ENCODE results near the gene TRIM24. TPM values are rescaled to one million over a fixed set of nuclear protein-coding genes. Genes with fewer than 3 reads are reported as not detected.

TRIM24 gene
- total RNA-seq, 8 experiments from 2014 or later = 6.7 to 51.4 (median 28.0) TPM

DNA sequence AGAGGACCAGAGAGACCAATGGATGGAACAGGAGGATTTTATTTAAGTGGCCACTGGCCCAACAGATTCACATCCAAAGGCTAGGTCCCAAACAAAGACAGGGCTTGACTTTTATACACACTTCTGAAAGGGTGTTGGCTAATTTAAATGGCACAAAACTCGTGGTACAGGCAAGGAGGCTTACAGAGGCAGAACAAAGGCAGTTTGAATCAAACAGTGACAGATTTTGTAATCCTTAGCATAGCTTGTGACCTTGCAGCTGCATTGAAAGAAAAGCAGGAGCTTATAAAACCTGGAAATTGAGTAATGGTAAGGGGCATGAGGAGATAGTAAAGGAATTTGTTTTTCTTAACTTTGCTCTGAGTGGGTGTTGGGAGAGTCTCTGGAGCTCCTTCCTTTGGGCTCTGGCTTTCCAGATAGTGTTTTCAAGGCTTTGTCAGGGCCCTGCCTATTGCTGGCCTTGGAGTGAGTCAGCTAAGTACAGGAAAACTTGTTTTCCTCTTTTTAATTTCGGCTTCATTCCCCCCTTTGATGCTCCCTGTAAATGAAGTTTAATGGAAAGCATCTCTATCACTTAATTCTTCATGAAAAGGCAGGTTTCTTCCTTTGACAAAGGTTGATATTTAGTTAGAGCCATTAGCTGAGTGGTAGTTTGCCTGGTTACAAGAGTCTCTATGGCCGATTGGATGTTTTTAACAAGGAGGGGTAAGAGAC lies 96.9 kb downstream of the TRIM24 start:
- in situ Hi-C loops (cut with MboI; ENCODE audit: low pct_unique_long_range_greater_than_20kb in 2 of 9, low sequenced_read_pairs in 9 of 9, unreplicated experiment in 9 of 9) = no loop called here
- WGBS, 10 experiments = 80 to 100% (median 98%) methylated on average over 1 to 3 of the region's 3 CpGs

GRCh38 chr7:138559448-138559847 lies 99.4 kb downstream of the TRIM24 start:
- 80 to 100% (median 100%) methylated on average over 1 to 3 of the region's 5 CpGs; no CpG with 5 or more reads in 3 of the 10 experiments for WGBS, 10 experiments
- Histone ChIP-seq H3K27ac (no peak overlapping the region), H3K4me3 (no peak overlapping the region), H3K4me1 (replicated peaks in 1 of 2) (no peaks in the 10 kb centered on the region)
- in situ Hi-C loops (cut with MboI; ENCODE audit: low pct_unique_long_range_greater_than_20kb in 2 of 9, low sequenced_read_pairs in 9 of 9, unreplicated experiment in 9 of 9) = no loop called here
- ATAC-seq (replicated peaks in 6 of 8) = no peak

More for the DNA sequence above, 96.9 kb downstream of the TRIM24 start:
- Histone ChIP-seq H3K4me1 (replicated peaks in 1 of 2) (no peaks in the 10 kb centered on the region), H3K4me3 (no peak overlapping the region), H3K27ac (no peak overlapping the region)
- ATAC-seq (replicated peaks in 6 of 8) = no peak

- no peak for ATAC-seq (replicated peaks in 6 of 8)
- in situ Hi-C loops (cut with MboI; ENCODE audit: low pct_unique_long_range_greater_than_20kb in 2 of 9, low sequenced_read_pairs in 9 of 9, unreplicated experiment in 9 of 9) = no loop called here
- Histone ChIP-seq H3K4me3 (no peak overlapping the region), H3K27ac (no peak overlapping the region), H3K4me1 (replicated peaks in 1 of 2) (no peaks in the 10 kb centered on the region)
- 86 to 100% (median 100%) methylated on average over 1 to 3 of the region's 4 CpGs; no CpG with 5 or more reads in 3 of the 10 experiments for WGBS, 10 experiments
Measured at GRCh38 chr7:138563808-138564207, 103.7 kb downstream of the TRIM24 start.

DNA sequence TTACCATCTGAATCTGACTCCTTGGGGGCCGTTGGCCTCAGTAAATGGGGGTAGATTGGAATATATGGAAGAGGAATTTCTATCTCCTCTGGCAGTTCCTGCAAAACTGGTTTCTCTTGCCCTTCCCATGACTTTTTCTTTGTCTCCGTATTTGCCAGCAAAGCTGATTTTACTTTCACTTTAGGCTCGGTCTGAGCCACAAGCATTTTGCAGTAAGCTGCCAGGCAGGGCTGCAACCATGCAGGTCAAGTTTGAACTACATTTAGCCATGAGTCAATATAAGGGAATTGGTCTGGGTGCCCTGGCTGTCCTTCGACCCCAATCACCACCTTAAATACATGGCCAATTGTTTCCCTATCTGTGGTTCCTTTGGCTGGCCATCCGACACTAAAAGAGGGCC lies 104.3 kb downstream of the TRIM24 start:
- Histone ChIP-seq H3K4me3 (no peak overlapping the region), H3K4me1 (replicated peaks in 1 of 2) (no peaks in the 10 kb centered on the region), H3K27ac (no peak overlapping the region)
- in situ Hi-C loops (cut with MboI; ENCODE audit: low pct_unique_long_range_greater_than_20kb in 2 of 9, low sequenced_read_pairs in 9 of 9, unreplicated experiment in 9 of 9) = no loop called here
- ATAC-seq (replicated peaks in 6 of 8) = no peak
- 87 to 100% (median 96%) methylated on average over 1 to 5 of the region's 5 CpGs; no CpG with 5 or more reads in 1 of the 10 experiments for WGBS, 10 experiments

GRCh38 chr7:138565071-138565450 lies 105.0 kb downstream of the TRIM24 start:
- no peak for ATAC-seq (replicated peaks in 6 of 8)
- H3K4me3 ChIP-seq = no peak overlapping the region
- WGBS, 10 experiments = 83 to 100% (median 99%) methylated on average over 1 to 7 of the region's 8 CpGs; no CpG with 5 or more reads in 4 of the 10 experiments
- in situ Hi-C loops (cut with MboI; ENCODE audit: low pct_unique_long_range_greater_than_20kb in 2 of 9, low sequenced_read_pairs in 9 of 9, unreplicated experiment in 9 of 9) = no loop called here
- H3K27ac ChIP-seq = no peak overlapping the region
- H3K4me1 ChIP-seq (replicated peaks in 1 of 2) = no peaks in the 10 kb centered on the region

GRCh38 chr7:138565451-138566114 lies 105.5 kb downstream of the TRIM24 start:
- H3K27ac ChIP-seq = no peak overlapping the region

DNA sequence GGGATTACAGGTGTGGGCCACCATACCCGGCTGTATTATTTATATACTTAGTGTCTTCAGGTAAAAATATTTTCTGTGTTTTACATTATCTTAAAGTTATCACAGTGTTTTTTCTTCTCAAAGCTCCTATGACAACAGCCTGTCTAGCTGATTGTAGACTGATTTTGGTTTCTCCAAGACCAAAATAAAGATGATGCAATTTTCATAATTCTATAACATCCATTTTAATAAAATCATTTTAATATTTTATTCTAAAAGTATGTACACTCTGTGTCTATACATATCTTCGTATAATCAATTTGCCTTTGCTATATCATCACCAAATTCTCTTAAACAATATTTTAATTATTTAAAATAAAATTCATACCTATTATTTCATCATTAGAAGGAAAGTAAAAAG lies 108.6 kb downstream of the TRIM24 start:
- Histone ChIP-seq H3K4me3 (no peak overlapping the region), H3K27ac (no peak overlapping the region), H3K4me1 (replicated peaks in 1 of 2) (no peaks in the 10 kb centered on the region)
- in situ Hi-C loops (cut with MboI; ENCODE audit: low pct_unique_long_range_greater_than_20kb in 2 of 9, low sequenced_read_pairs in 9 of 9, unreplicated experiment in 9 of 9) = no loop called here
- WGBS, 10 experiments = 58 to 100% (median 91%) methylated on average over 1 to 2 of the region's 2 CpGs
- no peak for ATAC-seq (replicated peaks in 6 of 8)

More at GRCh38 chr7:138565451-138566114, 105.5 kb downstream of the TRIM24 start:
- 81 to 100% (median 95%) methylated on average over 1 to 6 of the region's 8 CpGs; no CpG with 5 or more reads in 4 of the 10 experiments for WGBS, 10 experiments
- Histone ChIP-seq H3K4me1 (replicated peaks in 1 of 2) (no peaks in the 10 kb centered on the region), H3K4me3 (no peak overlapping the region)
- in situ Hi-C loops (cut with MboI; ENCODE audit: low pct_unique_long_range_greater_than_20kb in 2 of 9, low sequenced_read_pairs in 9 of 9, unreplicated experiment in 9 of 9) = no loop called here
- ATAC-seq (replicated peaks in 6 of 8) = no peak

DNA sequence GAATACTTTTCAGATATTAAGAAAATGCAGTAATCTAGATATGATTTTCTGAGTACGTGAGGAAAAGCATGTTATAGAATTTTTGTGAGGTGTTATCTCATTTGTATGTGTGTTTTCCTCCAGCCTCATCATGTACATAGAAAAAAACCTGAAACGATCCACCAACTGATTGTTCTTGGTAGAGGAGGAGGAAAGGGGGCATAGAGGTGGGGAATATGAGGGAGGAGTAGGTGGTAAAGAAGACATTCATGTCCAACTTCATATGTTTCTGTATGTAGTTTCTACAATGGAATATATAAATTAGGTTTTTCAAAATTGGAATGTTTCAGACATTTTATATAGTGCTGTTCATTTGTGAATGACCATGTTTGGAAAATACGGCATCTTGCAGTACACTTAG lies 109.4 kb downstream of the TRIM24 start:
- ATAC-seq (replicated peaks in 6 of 8) = no peak
- Histone ChIP-seq H3K4me3 (no peak overlapping the region), H3K27ac (no peak overlapping the region), H3K4me1 (replicated peaks in 1 of 2) (no peaks in the 10 kb centered on the region)
- WGBS, 10 experiments = 89 to 100% (median 94%) methylated on average over 2 to 3 of the region's 3 CpGs; no CpG with 5 or more reads in 1 of the 10 experiments
- in situ Hi-C loops (cut with MboI; ENCODE audit: low pct_unique_long_range_greater_than_20kb in 2 of 9, low sequenced_read_pairs in 9 of 9, unreplicated experiment in 9 of 9) = no loop called here

GRCh38 chr7:138570715-138571114 lies 110.7 kb downstream of the TRIM24 start:
- H3K4me1 ChIP-seq (replicated peaks in 1 of 2) = no peaks in the 10 kb centered on the region
- no peak for ATAC-seq (replicated peaks in 6 of 8)
- in situ Hi-C loops (cut with MboI; ENCODE audit: low pct_unique_long_range_greater_than_20kb in 2 of 9, low sequenced_read_pairs in 9 of 9, unreplicated experiment in 9 of 9) = no loop called here
- 80 to 100% (median 97%) methylated on average over 1 to 3 of the region's 4 CpGs; no CpG with 5 or more reads in 2 of the 10 experiments for WGBS, 10 experiments
- H3K27ac ChIP-seq = no peak overlapping the region
- H3K4me3 ChIP-seq = no peak overlapping the region

DNA sequence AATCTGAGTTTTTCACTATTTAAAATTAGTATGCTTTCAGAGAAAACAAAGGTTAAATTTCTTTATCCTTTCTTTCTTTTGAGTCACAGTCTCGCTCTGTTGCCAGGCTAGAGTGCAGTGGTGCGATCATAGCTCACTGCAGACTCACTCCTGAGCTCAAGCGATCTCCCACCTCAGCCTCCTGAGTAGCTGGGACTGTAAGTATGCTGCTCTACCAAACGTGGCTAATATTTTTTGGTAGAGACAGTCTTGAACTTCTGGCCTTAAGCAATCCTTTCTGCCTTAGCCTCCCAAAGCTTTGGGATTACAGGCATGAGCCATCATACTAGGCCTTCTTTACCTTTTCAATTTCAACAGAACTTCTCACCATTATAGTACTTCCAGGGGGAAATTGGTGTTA lies 113.7 kb downstream of the TRIM24 start:
- Histone ChIP-seq H3K27ac (no peak overlapping the region), H3K4me1 (replicated peaks in 1 of 2) (no peaks in the 10 kb centered on the region), H3K4me3 (no peak overlapping the region)
- ATAC-seq (replicated peaks in 6 of 8) = no peak
- WGBS, 10 experiments = 57 to 100% (median 79%) methylated on average over 1 to 4 of the region's 4 CpGs
- in situ Hi-C loops (cut with MboI; ENCODE audit: low pct_unique_long_range_greater_than_20kb in 2 of 9, low sequenced_read_pairs in 9 of 9, unreplicated experiment in 9 of 9) = no loop called here

DNA sequence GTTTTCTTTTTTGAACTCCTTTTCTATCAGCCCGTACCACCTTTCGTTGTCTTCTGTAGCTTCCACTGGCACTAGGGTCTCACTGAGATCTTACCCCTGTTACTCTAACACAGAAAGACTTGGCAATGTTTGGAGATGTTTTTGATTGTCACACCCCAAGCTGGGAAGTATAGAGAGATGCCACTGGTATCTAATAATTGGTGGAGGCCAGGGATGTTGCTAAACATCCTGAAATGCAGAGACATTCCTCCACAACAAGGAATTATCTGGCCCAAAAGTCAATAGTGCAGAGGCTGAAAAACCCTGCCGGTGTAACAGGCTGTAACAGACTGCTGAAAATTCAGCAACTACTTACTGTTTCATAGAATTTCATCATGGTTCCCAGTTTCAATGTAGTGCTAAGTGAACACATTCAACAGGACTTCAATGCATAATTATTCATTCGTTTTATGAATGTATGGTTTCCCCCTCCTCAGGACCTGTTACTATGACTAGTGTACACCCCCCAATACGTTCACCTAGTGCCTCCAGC lies 115.9 kb downstream of the TRIM24 start:
- in situ Hi-C loops (cut with MboI; ENCODE audit: low pct_unique_long_range_greater_than_20kb in 2 of 9, low sequenced_read_pairs in 9 of 9, unreplicated experiment in 9 of 9) = no loop called here
- no peak overlapping the region for H3K4me3 ChIP-seq
- ATAC-seq (replicated peaks in 6 of 8) = no peak
- no peak overlapping the region for H3K27ac ChIP-seq
- no peaks in the 10 kb centered on the region for H3K4me1 ChIP-seq (replicated peaks in 1 of 2)
- 96 to 100% (median 100%) methylated on average over 1 to 5 of the region's 5 CpGs for WGBS, 10 experiments

GRCh38 chr7:138579136-138579535 lies 119.1 kb downstream of the TRIM24 start:
- no peak overlapping the region for H3K27ac ChIP-seq
- H3K4me1 ChIP-seq (replicated peaks in 1 of 2) = no peaks in the 10 kb centered on the region
- 100% methylated on average over 1 of the region's 1 CpG; no CpG with 5 or more reads in 6 of the 10 experiments for WGBS, 10 experiments
- H3K4me3 ChIP-seq = no peak overlapping the region
- in situ Hi-C loops (cut with MboI; ENCODE audit: low pct_unique_long_range_greater_than_20kb in 2 of 9, low sequenced_read_pairs in 9 of 9, unreplicated experiment in 9 of 9) = no loop called here
- no peak for ATAC-seq (replicated peaks in 6 of 8)

- H3K4me3 ChIP-seq = no peak overlapping the region
- H3K27ac ChIP-seq = no peak overlapping the region
- ATAC-seq (replicated peaks in 6 of 8) = no peak
- WGBS, 10 experiments = 91 to 100% (median 98%) methylated on average over 1 to 3 of the region's 3 CpGs; no CpG with 5 or more reads in 2 of the 10 experiments
- no peaks in the 10 kb centered on the region for H3K4me1 ChIP-seq (replicated peaks in 1 of 2)
- in situ Hi-C loops (cut with MboI; ENCODE audit: low pct_unique_long_range_greater_than_20kb in 2 of 9, low sequenced_read_pairs in 9 of 9, unreplicated experiment in 9 of 9) = no loop called here
Measured at GRCh38 chr7:138579671-138580070, 119.6 kb downstream of the TRIM24 start.
